ENCODE data around the gene C11orf71. TPM values are rescaled to one million over a fixed set of nuclear protein-coding genes. Genes with fewer than 3 reads are reported as not detected.

The C11orf71 gene
- total RNA-seq, 1 donor from 2014 or later: 2.9 TPM

DNA sequence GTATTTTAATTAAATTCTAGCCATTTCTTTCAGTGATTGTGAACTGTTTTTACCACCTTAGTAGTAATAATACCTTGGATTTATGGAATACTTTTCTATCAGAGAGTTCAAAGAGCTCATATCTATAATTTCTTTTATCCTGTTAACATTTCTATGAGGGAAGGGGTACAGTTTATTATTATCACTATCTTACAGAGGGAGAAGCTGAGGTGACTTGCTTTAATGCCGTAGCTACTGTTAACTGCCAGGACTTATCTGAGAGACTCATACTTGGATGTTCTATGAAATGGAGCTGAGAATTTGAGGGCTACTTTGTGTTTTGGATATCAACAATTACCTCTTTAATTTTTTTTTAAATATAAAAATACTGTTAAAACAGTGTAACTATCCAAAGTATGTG lies 42.2 kb upstream of the C11orf71 start:
- TF ChIP-seq CTCF (IDR thresholded peaks at IDR 0.05): no peak
- H3K9me3 Mint-ChIP-seq (ENCODE audit: low read depth): peaks cover 5% of the 10 kb centered on the region
- no peak for DNase-seq (ENCODE audit: low spot score)
- no peak overlapping the region for H3K4me3 Mint-ChIP-seq (ENCODE audit: unreplicated experiment)
- no peak overlapping the region for H3K27ac Mint-ChIP-seq (ENCODE audit: unreplicated experiment)
- no peaks in the 10 kb centered on the region for H3K27me3 Mint-ChIP-seq (ENCODE audit: low read depth)
- H3K4me1 Mint-ChIP-seq (ENCODE audit: low read depth): peaks cover 86% of the 10 kb centered on the region
- H3K36me3 Mint-ChIP-seq (ENCODE audit: low read depth): peaks cover 17% of the 10 kb centered on the region

GRCh38 chr11:114441921-114442320 lies 41.6 kb upstream of the C11orf71 start:
- H3K36me3 Mint-ChIP-seq (ENCODE audit: low read depth): peaks cover 13% of the 10 kb centered on the region
- peaks cover 80% of the 10 kb centered on the region for H3K4me1 Mint-ChIP-seq (ENCODE audit: low read depth)
- H3K27me3 Mint-ChIP-seq (ENCODE audit: low read depth): no peaks in the 10 kb centered on the region

GRCh38 chr11:114440971-114441763 lies 40.9 kb upstream of the C11orf71 start:
- Mint-ChIP-seq H3K4me3 (ENCODE audit: unreplicated experiment) (peak overlapping the region; percentile 96), H3K4me1 (ENCODE audit: low read depth) (peaks cover 73% of the 10 kb centered on the region), H3K27me3 (ENCODE audit: low read depth) (no peaks in the 10 kb centered on the region), H3K27ac (ENCODE audit: unreplicated experiment) (peak overlapping the region; percentile 97), H3K9me3 (ENCODE audit: low read depth) (no peaks in the 10 kb centered on the region), H3K36me3 (ENCODE audit: low read depth) (peaks cover 7% of the 10 kb centered on the region)
- no peak for DNase-seq (ENCODE audit: low spot score)
- TF ChIP-seq CTCF (IDR thresholded peaks at IDR 0.05): no peak

More at GRCh38 chr11:114441921-114442320, 41.6 kb upstream of the C11orf71 start:
- peaks cover 5% of the 10 kb centered on the region for H3K9me3 Mint-ChIP-seq (ENCODE audit: low read depth)
- H3K4me3 Mint-ChIP-seq (ENCODE audit: unreplicated experiment): peak overlapping the region; percentile 96
- peak overlapping the region; percentile 97 for H3K27ac Mint-ChIP-seq (ENCODE audit: unreplicated experiment)
- no peak for DNase-seq (ENCODE audit: low spot score)
- no peak for TF ChIP-seq CTCF (IDR thresholded peaks at IDR 0.05)

- peak overlapping the region; percentile 96 for H3K4me3 Mint-ChIP-seq (ENCODE audit: unreplicated experiment)
- DNase-seq (ENCODE audit: low spot score): no peak
- no peak for TF ChIP-seq CTCF (IDR thresholded peaks at IDR 0.05)
- peak overlapping the region; percentile 97 for H3K27ac Mint-ChIP-seq (ENCODE audit: unreplicated experiment)
- H3K9me3 Mint-ChIP-seq (ENCODE audit: low read depth): no peaks in the 10 kb centered on the region
- no peaks in the 10 kb centered on the region for H3K27me3 Mint-ChIP-seq (ENCODE audit: low read depth)
- peaks cover 6% of the 10 kb centered on the region for H3K36me3 Mint-ChIP-seq (ENCODE audit: low read depth)
- peaks cover 65% of the 10 kb centered on the region for H3K4me1 Mint-ChIP-seq (ENCODE audit: low read depth)
These were observed 40.0 kb upstream of the C11orf71 start for GRCh38 chr11:114440121-114440860.

Measured in chondrocyte (in vitro differentiated cells).